HG02610 (cell line): ENCODE results near the gene FAM20C.

Experiments used
- ATAC-seq: cut with Tn5 transposase; IDR thresholded peaks from one replicate; pipeline ENCODE4 v1.9.1; 2021; ENCODE audit warnings: mild to moderate bottlenecking, moderate library complexity; ENCODE audit not compliant: unreplicated experiment

Gene FAM20C

GRCh38 chr7:158771-159170, 33.6 kb upstream of the FAM20C start:
- no peak for ATAC-seq

GRCh38 chr7:159370-160270, 32.8 kb upstream of the FAM20C start:
- no peak for ATAC-seq

- ATAC-seq: no peak
Measured at GRCh38 chr7:160958-161725, 31.2 kb upstream of the FAM20C start.

DNA sequence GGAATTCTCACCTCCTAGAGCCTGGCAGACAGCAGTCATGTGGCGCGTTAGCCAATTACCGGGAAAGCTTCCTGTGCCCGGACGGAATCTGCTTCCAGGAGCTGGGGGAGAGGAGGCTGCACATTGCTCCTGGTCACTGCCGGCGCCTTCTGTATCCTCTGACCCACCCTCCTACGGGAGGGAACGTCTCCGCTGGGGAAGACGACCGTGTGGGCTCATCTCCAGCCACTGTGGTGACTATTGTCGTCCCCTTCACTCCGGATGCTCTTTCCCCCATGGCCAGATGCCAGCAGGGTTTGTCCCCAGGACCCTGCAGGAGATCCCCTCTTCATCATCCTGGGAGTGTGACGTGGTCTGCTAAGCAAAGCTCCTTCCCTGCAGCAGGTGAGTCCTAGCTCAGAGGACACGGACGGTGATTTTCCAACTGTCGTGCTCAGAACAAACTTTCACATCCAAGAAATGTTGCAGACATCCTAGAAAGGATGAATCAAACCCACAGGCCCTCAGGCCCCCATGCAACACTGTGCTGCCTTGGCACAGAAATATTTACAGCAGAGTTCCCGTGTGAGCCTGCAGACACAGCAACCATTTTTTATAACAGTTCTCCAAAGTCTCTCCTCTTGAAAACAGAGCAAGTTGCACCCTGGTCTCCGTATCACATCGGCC, 29.6 kb upstream of the FAM20C start:
- ATAC-seq: no peak

- ATAC-seq: no peak
Measured at GRCh38 chr7:163298-163695, 29.1 kb upstream of the FAM20C start.

DNA sequence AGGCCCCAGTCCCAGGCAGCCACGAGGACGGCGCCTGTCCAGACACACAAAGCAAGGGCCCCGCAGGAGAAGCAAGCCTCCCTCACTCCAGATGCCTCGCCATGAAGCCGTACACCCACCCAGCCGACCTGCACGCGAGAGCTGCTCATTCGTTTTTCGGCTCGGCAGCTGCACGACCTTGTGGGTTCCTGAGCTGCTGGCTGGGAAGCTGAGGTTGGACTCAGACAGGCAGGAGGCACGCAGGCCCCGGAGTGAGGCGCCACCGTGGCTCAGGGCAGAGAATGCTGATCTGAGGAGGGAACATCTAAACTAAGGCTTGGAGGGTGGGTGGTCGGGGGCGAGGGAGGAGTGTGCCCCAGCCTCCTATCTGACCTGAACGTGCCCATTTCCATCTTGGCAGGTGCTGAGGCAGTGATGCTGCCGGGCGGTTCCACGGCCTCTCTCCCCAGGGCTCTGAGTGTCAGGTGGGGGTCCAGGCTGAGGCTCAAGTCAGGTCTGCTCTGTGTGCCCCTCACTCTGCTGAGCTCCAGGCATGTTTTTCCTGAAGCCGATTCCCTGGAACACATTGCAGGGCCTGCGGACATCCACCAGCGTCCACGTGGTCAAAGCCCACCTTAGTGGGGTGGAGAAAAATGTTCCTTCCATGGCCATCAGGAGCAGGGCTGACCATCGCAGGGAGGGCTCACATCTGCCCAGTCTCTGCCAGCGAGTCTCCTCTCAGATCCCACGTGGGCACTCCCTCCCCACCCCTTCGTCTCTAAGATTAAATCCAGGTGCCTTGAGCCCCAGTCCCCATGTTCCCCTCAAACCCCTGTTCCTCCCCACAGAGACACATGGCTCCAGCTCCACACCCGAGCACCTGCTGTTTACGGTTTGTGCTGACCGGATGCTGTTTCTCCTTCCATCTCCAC, 28.1 kb upstream of the FAM20C start:
- no peak for ATAC-seq

DNA sequence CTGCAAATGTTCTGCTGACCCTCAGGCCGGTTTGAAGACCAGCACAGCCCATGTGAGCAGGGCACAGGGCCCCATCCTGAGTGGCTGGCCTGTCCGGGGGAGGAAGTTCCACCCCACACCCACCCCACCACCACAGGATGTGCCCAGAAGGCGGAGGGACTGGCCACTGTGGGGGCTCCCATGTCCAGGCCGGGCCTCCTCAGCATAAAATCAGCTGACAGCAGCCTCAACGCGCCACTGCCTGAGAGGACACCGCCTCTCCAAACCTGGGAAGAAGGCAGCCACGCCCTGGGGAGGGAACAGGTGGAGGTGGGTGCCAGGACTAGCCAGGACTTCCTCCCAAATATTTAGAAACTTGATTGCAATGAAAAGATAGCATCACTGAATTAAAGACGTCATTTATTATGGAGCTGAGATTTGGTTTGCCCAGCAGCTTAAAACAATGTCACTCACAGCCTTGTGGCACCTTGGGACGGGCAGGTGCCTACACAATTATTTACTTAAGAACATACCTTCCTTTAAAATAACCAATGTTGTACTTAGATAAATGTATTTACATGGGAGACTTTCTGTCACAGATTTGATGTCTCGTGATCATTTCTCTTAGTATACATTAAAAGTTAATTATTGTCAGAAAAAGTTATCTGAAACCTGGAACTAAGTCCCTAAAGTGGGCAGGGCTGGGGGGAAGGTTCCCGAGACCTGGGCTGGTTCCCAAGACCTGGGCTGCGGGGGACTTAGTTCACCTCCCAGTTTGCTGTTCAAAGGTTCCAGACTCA, 27.3 kb upstream of the FAM20C start:
- no peak for ATAC-seq

DNA sequence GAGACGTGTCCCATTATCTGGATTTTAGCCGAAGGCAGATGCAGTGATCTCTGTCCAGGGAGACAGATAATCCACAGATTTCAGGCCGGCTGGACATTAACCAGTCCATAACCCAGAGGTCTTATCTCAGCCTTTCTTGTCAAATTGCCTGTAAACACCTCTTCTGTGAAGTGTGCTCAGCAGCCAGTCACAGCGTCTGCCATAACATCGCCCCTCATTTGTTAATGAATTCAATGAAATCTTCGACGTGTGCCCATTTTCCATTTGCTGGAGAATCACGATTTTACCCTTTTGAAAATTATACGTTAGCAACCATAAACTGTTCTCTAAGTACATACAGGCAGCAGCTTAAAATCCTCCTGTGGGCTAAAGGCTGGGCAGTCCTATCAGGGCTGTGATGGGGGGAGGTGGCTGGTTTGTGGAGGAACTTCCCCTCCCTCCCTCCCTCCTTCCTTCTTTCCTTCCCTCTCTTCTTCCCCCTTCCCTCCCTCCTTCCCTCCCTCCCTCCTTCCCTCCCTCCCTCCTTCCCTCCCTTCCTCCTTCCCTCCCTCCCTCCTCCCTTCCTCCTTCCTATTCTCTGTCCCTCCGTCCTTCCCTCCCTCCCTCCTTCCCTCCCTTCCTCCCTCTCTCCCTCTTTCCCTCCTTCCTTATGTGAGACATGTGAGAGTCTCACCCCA, 26.6 kb upstream of the FAM20C start:
- no peak for ATAC-seq

GRCh38 chr7:166338-167060, 25.9 kb upstream of the FAM20C start:
- no peak for ATAC-seq

- no peak for ATAC-seq
Measured at GRCh38 chr7:167090-167855, 25.1 kb upstream of the FAM20C start.

GRCh38 chr7:167976-168791, 24.2 kb upstream of the FAM20C start:
- no peak for ATAC-seq

- no peak for ATAC-seq
Measured at GRCh38 chr7:169276-170172, 22.8 kb upstream of the FAM20C start.

- no peak for ATAC-seq
Measured at GRCh38 chr7:170551-171363, 21.6 kb upstream of the FAM20C start.

GRCh38 chr7:171364-171904, 20.9 kb upstream of the FAM20C start:
- no peak for ATAC-seq
